Measurements from ENCODE around the gene LRRC8B.
"Not testable (repeated sequence)": the region's sequence is repeated elsewhere in the genome, so short reads cannot be mapped to it uniquely, and the experiment has no call there.

Gene LRRC8B

GRCh38 chr1:89607586-89608318, 83.1 kb downstream of the LRRC8B start:
- DNase-seq (ENCODE audit: low read depth, low spot score), result no peak

- no peak for DNase-seq (ENCODE audit: low read depth, low spot score)
Observed at GRCh38 chr1:89608319-89608983, 83.8 kb downstream of the LRRC8B start.

- DNase-seq (ENCODE audit: low read depth, low spot score), result no peak
Observed at GRCh38 chr1:89608984-89609725, 84.5 kb downstream of the LRRC8B start.

- no peak for DNase-seq (ENCODE audit: low read depth, low spot score)
Observed at GRCh38 chr1:89609781-89610456, 85.3 kb downstream of the LRRC8B start.

- DNase-seq (ENCODE audit: low read depth, low spot score), result no peak
Observed at GRCh38 chr1:89610457-89611011, 85.9 kb downstream of the LRRC8B start.

- DNase-seq (ENCODE audit: low read depth, low spot score), result no peak
Observed at GRCh38 chr1:89611721-89612120, 87.1 kb downstream of the LRRC8B start.

- no peak for DNase-seq (ENCODE audit: low read depth, low spot score)
Observed at GRCh38 chr1:89613928-89614327, 89.3 kb downstream of the LRRC8B start.

GRCh38 chr1:89615676-89616598, 91.3 kb downstream of the LRRC8B start:
- DNase-seq (ENCODE audit: low read depth, low spot score), result no peak

- no peak for DNase-seq (ENCODE audit: low read depth, low spot score)
Observed at GRCh38 chr1:89616844-89617627, 92.4 kb downstream of the LRRC8B start.

GRCh38 chr1:89620664-89621063, 96.0 kb downstream of the LRRC8B start:
- DNase-seq (ENCODE audit: low read depth, low spot score), result no peak

GRCh38 chr1:89622895-89623294, 98.3 kb downstream of the LRRC8B start:
- DNase-seq (ENCODE audit: low read depth, low spot score), result no peak

- no peak for DNase-seq (ENCODE audit: low read depth, low spot score)
Observed at GRCh38 chr1:89624314-89624713, 99.7 kb downstream of the LRRC8B start.

- DNase-seq (ENCODE audit: low read depth, low spot score), result no peak
Observed at GRCh38 chr1:89624715-89625323, 100.2 kb downstream of the LRRC8B start.

GRCh38 chr1:89627596-89627962, 103.0 kb downstream of the LRRC8B start:
- no peak for DNase-seq (ENCODE audit: low read depth, low spot score)

GRCh38 chr1:89629146-89629545, 104.5 kb downstream of the LRRC8B start:
- DNase-seq (ENCODE audit: low read depth, low spot score), result no peak

- not testable (repeated sequence) for DNase-seq (ENCODE audit: low read depth, low spot score)
Observed at GRCh38 chr1:89629600-89629999, 105.0 kb downstream of the LRRC8B start.

GRCh38 chr1:89630048-89630447, 105.4 kb downstream of the LRRC8B start:
- no peak for DNase-seq (ENCODE audit: low read depth, low spot score)

GRCh38 chr1:89631816-89632656, 107.4 kb downstream of the LRRC8B start:
- no peak for DNase-seq (ENCODE audit: low read depth, low spot score)
